Rectal smooth muscle tissue (tissue), 1 donor: Measurements from ENCODE around the gene TMEM134.
"Not testable (repeated sequence)": the region's sequence is repeated elsewhere in the genome, so short reads cannot be mapped to it uniquely, and the experiment has no call there.

Experiments
- H3K27ac ChIP-seq: one replicate; pipeline ENCODE4 v1.7.0; 2013; ENCODE audit warnings: low read depth, low read length, inconsistent platforms
- H3K27me3 ChIP-seq: one replicate; pipeline ENCODE4 v1.7.0; 2013; ENCODE audit warnings: low read length; ENCODE audit not compliant: control insufficient read depth, insufficient read depth
- H3K36me3 ChIP-seq: one replicate; pipeline ENCODE4 v1.7.0; 2013; ENCODE audit warnings: low read length; ENCODE audit not compliant: control insufficient read depth, insufficient read depth
- H3K4me1 ChIP-seq: one replicate; pipeline ENCODE4 v1.7.0; 2013; ENCODE audit warnings: low read length; ENCODE audit not compliant: control insufficient read depth, insufficient read depth
- H3K4me3 ChIP-seq: one replicate; pipeline ENCODE4 v1.7.0; 2013; ENCODE audit warnings: low read length
- H3K9ac ChIP-seq: one replicate; pipeline ENCODE4 v1.7.0; 2013; ENCODE audit warnings: low read length

TMEM134 gene

DNA sequence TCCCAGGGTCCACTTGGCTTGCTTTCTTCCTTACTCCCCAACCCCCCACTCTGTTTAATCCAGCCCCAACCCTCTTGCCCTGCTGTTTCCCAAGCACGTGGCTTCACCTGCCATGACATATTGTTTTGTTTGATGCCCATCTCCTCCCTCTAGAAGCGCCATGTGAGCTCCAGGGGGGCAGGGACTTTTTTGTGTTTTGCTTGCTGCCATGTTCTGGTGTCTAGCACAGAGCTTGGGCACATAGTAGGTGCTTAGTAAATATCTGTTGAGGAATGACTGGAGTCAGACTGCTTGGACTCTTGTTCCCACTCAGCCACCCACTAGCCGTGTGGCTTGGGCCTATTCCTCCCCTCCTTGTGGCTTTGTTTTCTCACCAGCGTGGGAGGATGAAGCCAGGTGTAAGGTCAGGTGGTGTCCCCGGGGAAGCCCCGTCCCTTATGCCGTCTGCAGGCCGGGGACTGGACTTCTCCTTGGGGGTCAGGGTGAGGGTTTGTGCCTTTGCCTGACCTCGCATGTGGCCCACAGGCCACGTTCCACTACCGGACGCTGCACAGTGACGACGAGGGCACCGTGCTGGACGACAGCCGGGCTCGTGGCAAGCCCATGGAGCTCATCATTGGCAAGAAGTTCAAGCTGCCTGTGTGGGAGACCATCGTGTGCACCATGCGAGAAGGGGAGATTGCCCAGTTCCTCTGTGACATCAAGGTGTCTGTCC is 17.6 kb upstream of the TMEM134 start:
- peaks cover 13% of the 10 kb centered on the region for H3K4me1 ChIP-seq
- H3K9ac ChIP-seq = no peak overlapping the region
- peaks cover 13% of the 10 kb centered on the region for H3K36me3 ChIP-seq
- no peaks in the 10 kb centered on the region for H3K27me3 ChIP-seq
- H3K27ac ChIP-seq = no peak overlapping the region
- H3K4me3 ChIP-seq = no peak overlapping the region

DNA sequence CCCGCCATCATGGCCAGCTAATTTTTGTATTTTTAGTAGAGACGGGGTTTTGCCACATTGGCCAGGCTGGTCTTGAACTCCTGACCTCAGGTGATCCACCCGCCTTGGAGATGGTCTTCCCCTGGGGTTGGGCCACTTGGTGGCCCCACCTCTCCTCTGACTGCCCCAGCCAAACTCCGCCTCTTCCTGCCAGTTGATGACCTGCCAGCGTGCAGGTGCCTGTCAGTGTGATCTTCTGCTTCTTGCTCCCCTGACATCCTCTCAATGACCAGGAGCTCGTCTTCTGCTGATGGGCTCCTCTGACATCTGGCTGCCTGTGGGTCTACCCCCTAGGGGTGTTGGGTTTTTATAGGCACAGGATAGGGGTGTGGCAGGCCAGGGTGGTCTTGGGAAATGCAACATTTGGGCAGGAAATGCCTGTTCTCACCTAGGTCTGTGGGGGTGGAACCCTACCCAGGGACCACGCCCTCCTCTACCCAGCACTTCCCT is 16.9 kb upstream of the TMEM134 start:
- not testable (repeated sequence) for H3K27ac ChIP-seq, H3K4me3 ChIP-seq, H3K9ac ChIP-seq, H3K27me3 ChIP-seq
- Histone ChIP-seq H3K4me1 (peaks cover 13% of the 10 kb centered on the region), H3K36me3 (peaks cover 13% of the 10 kb centered on the region)

DNA sequence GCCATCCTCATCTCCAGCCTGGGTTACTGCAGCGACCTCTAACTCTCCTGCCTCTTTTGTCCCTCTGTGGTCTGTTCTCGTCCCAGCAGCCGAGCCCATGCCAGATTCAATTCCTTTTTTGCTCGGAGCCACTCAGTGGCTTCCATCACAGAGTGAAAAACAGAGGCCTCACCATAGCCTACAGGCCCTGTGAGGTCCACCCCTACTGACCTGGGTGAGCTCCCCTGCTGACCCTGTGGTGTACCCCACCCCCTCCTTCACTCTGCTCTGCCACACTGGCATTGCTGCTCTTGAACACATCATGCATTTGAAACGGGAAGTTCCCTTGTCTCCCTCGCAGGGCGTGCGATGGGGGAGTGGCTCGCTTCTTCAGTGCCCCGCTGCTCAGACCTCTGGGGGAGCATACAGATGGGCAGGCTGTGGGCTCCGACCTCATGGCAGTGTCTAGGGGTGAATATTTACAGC is 15.8 kb upstream of the TMEM134 start:
- Histone ChIP-seq H3K36me3 (peaks cover 9% of the 10 kb centered on the region), H3K4me3 (peak overlapping the region; percentile 22), H3K4me1 (peaks cover 13% of the 10 kb centered on the region), H3K27me3 (no peaks in the 10 kb centered on the region), H3K27ac (no peak overlapping the region), H3K9ac (peak overlapping the region; percentile 21)

DNA sequence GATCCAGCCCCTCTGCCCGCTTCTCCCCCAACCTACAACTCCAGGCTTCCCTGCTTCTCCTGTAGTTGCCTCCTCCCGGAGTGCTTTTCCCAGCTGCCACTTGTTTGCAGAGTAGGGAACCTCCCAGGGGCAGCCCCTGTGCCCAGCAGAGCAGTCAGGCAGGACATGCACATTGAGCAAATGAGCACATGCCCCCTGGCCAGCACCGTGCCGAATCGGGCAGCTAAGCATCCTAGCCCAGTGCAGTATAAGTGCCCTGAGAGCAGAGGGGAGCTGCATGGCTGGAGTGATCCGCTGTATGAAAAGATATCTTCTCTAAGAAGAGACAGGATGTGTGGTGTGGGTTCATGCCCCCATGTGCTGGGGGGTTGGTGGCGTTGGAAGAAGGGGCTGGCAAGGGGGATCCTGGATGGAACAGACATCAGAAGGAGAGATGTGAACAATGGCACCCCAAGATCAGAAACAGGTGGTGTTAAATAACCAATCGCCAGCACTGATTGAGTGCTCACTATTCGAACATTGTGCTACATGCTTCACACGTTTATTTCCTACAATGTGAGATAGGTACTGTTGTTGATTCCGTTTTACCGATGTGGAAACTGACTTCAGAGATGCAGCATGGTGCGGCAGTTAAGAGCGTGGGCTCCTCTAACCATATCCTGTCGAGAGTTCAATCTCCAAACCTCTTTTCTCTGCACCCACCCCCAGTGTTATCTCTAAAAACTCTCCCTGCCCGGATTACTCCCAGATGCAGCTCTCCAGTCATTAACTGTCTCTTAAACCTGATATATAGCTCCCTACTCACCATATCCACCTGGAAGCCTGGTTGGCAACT is 15.0 kb upstream of the TMEM134 start:
- peak overlapping the region; percentile 79 for H3K4me3 ChIP-seq
- no peak overlapping the region for H3K9ac ChIP-seq
- H3K4me1 ChIP-seq = peaks cover 13% of the 10 kb centered on the region
- H3K27me3 ChIP-seq = no peaks in the 10 kb centered on the region
- no peak overlapping the region for H3K27ac ChIP-seq
- H3K36me3 ChIP-seq = peaks cover 7% of the 10 kb centered on the region

DNA sequence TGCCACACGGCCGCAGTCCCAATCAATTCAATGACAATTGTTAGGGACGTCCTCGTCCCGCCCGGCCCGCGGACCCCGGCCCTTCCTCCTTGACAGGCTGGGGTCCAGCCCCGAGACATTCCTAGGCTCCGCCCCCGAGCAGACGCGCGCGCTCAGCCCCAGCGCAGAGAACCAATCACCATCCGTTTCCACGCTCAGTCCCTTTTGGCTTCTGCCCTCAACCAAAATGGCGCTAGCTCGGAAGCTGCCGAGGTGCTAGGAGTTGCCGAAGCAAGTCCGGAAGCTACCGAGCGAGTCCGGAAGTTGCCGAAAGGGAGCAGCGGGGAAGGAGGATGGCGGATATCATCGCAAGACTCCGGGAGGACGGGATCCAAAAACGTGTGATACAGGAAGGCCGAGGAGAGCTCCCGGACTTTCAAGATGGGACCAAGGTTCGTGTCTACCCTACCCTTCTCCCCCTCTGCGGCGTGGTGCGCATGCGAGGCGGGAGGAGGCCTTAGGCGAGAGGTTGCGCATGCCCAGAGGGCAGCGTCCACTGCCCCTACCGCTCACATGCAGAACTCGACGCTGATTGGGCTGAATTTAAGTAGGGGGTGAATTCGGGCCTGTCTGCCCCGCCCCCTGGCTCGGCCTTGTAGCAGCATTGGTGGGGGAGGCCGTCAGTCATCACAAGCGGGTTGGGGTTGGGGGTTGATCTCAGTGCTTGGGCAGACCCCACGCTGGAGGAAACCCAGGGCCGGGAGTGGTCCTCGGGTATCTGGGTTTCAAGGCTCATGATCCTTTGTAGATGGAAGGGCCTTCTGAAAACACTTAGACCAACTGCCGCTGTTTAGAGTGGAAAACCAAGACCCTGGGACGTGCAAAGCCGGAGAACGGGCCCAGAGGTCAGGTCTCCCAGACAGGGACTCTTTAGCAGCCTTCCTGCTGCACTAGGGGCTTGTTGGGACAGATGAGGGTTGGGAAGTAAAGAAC is 14.1 kb upstream of the TMEM134 start, which contains the start of gene AIP:
Gene AIP (plus strand): TSS at position 200 of the 972 bp plus-strand sequence. CDS start 133 bp downstream, at position 333.
- H3K4me1 ChIP-seq = peaks cover 13% of the 10 kb centered on the region
- H3K36me3 ChIP-seq = peaks cover 6% of the 10 kb centered on the region
- H3K9ac ChIP-seq = peak within 1 kb of the TSS; percentile 69
- H3K27ac ChIP-seq = peak within 1 kb of the TSS; percentile 86
- peak within 1 kb of the TSS; percentile 79 for H3K4me3 ChIP-seq
- no peaks in the 10 kb centered on the region for H3K27me3 ChIP-seq

DNA sequence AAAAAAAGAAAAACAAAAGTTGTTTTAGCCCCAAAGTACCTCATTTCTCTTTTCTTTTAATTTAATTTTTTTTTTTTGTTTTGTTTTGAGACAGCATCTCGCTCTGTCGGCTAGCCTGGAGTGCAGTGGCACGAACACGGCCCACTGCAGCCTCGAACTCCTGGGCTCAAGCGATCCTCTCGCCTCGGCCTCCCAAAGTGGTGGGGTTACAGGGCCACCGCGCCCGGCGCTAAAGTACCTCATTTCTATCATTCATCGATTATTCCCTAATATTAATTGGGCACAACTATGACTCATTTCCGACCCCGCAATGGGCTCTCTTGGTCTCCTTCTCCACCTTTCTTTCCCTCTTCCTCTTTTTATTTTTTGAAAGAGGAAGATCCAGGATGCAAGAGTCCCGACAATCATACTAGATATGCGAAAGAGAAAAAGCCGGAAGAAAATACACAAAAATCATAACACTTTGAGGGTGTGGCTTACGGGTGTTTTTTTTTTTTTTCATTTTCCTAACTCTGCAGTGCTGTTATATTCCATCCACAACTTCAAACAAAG is 13.3 kb upstream of the TMEM134 start:
- Histone ChIP-seq H3K4me1 (peaks cover 13% of the 10 kb centered on the region), H3K4me3 (peak overlapping the region; percentile 79)

DNA sequence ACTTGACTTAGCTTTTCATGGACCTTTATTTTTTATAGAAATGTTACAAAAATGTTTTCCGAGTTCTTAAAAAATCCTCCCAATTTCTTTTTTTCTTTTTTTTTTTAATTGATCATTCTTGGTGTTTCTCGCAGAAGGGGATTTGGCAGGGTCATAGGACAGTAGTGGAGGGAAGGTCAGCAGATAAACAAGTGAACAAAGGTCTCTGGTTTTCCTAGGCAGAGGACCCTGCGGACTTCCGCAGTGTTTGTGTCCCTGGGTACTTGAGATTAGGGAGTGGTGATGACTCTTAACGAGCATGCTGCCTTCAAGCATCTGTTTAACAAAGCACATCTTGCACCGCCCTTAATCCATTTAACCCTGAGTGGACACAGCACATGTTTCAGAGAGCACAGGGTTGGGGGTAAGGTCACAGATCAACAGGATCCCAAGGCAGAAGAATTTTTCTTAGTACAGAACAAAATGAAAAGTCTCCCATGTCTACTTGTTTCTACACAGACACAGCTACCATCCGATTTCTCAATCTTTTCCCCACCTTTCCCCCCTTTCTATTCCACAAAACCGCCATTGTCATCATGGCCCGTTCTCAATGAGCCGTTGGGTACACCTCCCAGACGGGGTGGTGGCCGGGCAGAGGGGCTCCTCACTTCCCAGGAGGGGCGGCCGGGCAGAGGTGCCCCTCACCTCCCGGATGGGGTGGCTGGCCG is 8.4 kb upstream of the TMEM134 start:
- not testable (repeated sequence) for H3K9ac ChIP-seq, H3K27me3 ChIP-seq

More for the DNA sequence above, 13.3 kb upstream of the TMEM134 start:
- Histone ChIP-seq H3K27me3 (no peaks in the 10 kb centered on the region), H3K36me3 (peaks cover 2% of the 10 kb centered on the region), H3K27ac (peak overlapping the region; percentile 86), H3K9ac (peak overlapping the region; percentile 45)

DNA sequence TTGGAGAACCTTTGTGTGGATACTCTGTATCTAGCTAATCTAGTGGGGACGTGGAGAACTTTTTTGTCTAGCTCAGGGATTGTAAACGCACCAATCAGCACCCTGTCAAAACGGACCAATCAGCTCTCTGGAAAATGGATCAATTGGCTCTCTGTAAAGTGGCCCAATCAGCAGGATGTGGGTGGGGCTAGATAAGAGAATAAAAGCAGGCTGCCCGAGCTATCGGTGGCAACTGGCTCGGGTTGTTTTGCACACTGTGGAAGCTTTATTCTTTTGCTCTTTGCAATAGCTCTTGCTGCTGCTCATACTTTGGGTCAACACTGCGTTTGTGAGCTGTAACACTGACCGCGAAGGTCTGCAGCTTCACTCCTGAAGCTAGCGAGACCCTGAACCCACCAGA is 7.6 kb upstream of the TMEM134 start:
- not testable (repeated sequence) for H3K27ac ChIP-seq, H3K4me3 ChIP-seq, H3K4me1 ChIP-seq, H3K27me3 ChIP-seq, H3K9ac ChIP-seq, H3K36me3 ChIP-seq

More for the DNA sequence above, 8.4 kb upstream of the TMEM134 start:
- not testable (repeated sequence) for H3K4me1 ChIP-seq, H3K4me3 ChIP-seq, H3K36me3 ChIP-seq, H3K27ac ChIP-seq

DNA sequence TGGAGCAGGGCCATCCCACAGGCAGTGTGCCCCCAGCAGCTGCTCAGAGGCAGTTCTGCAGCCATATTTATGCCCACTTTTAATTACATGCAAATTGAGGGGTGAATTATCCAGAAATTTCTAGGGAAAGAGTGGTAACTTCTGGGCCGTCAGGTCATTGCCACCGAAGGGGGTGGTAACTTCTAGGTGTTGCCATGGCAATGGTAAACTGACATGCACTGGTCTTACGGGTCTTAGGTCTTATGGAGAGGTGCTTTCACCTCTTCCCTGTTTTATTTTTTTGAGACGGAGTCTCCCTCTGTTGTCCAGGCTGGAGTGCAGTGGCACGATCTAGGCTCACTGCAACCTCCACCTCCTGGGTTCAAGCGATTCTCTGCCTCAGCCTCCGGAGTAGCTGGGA is 3.8 kb upstream of the TMEM134 start:
- Histone ChIP-seq H3K36me3 (no peaks in the 10 kb centered on the region), H3K4me3 (no peak overlapping the region), H3K4me1 (peaks cover 6% of the 10 kb centered on the region), H3K9ac (no peak overlapping the region), H3K27ac (no peak overlapping the region), H3K27me3 (no peaks in the 10 kb centered on the region)

DNA sequence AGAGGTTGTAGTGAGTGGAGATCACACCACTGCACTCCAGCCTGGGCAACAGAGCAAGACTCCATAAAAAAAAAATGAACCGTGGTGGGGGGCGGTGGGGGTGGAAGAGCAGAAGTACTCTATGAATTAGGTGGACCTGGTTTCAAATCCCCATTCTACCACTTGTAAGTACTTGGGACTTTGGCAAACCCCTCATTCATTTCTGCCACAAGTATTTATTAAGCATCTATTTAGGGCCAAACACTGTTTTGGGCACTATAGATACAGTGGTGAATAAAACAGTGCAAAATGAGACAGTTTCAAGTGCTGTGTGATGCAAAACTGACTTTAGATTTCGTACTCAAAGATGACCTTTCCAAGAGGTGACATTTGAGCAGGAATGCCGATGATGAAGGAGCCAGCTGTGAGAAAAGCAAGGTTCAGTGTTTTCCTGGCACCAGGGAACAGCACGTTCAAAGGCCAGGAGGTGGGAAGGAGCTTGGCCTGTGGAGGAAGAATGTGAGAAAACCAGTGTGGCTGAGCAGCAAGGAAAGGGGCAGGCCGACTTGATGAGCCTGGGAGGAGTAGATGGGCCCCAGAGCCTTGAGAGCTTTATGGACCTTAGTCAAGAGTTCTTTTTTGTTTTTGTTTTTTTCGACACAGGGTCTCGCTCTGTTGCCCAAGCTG is 1.4 kb upstream of the TMEM134 start:
- no peak overlapping the region for H3K27ac ChIP-seq

DNA sequence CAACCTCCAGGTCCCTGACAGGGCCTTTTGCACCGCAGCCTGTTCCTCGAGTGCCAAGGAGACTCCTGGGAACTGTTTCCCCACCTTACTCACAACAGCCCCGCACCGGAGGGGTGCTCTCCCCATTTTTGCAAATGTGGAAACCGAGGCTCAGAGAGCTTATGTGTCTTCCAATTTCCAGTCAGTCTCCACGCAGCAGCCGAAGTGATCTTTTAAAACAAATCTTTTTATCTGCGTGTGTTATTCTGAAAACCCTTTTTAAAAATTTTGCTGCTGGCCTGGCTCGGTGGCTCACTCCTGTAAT is 409 bp upstream of the TMEM134 start:
- Histone ChIP-seq H3K36me3 (no peaks in the 10 kb centered on the region), H3K27ac (peak overlapping the region; percentile 80), H3K27me3 (no peaks in the 10 kb centered on the region), H3K9ac (peak overlapping the region; percentile 39), H3K4me1 (peaks cover 6% of the 10 kb centered on the region), H3K4me3 (peak overlapping the region; percentile 62)

More for the DNA sequence above, 1.4 kb upstream of the TMEM134 start:
- no peak overlapping the region for H3K9ac ChIP-seq
- H3K4me1 ChIP-seq = peaks cover 6% of the 10 kb centered on the region
- H3K4me3 ChIP-seq = no peak overlapping the region
- no peaks in the 10 kb centered on the region for H3K36me3 ChIP-seq
- no peaks in the 10 kb centered on the region for H3K27me3 ChIP-seq
